Measurements from ENCODE around the gene PITPNC1. TPM values are rescaled to one million over a fixed set of nuclear protein-coding genes. Genes with fewer than 3 reads are reported as not detected.

The PITPNC1 gene
- total and polyA plus RNA-seq, 8 donors: 9.7 to 21.9 (median 11.3) TPM

GRCh38 chr17:67546578-67547527, 169.8 kb downstream of the PITPNC1 start:
- peak overlapping the region in 1 of 2 donors; percentile 28 for H3K27ac ChIP-seq
- DNase-seq (peak in 2 of 4 donors; percentile 40 to 68), ATAC-seq (peak; percentile 71)

GRCh38 chr17:67548693-67549092, 171.6 kb downstream of the PITPNC1 start:
- no peak for DNase-seq
- intact Hi-C loops (cut with DNase I): no loop called here
- no peak for ATAC-seq
- no peak overlapping the region for H3K27ac ChIP-seq
- peaks cover 0 to 43% of the 10 kb centered on the region in 2 donors for H3K4me1 ChIP-seq
- H3K9me3 ChIP-seq: no peaks in the 10 kb centered on the region
- TF ChIP-seq CTCF (IDR thresholded peaks at IDR 0.05): no peak
- no peaks in the 10 kb centered on the region for H3K36me3 ChIP-seq
- H3K27me3 ChIP-seq: no peaks in the 10 kb centered on the region
- no peak overlapping the region for H3K4me3 ChIP-seq

More at GRCh38 chr17:67546578-67547527, 169.8 kb downstream of the PITPNC1 start:
- intact Hi-C loops (cut with DNase I): no loop called here
- Histone ChIP-seq H3K36me3 (no peaks in the 10 kb centered on the region), H3K9me3 (no peaks in the 10 kb centered on the region), H3K4me1 (peaks cover 0 to 43% of the 10 kb centered on the region in 2 donors), H3K4me3 (no peak overlapping the region), H3K27me3 (no peaks in the 10 kb centered on the region)
- TF ChIP-seq CTCF (IDR thresholded peaks at IDR 0.05): no peak

- H3K27me3 ChIP-seq: no peaks in the 10 kb centered on the region
- H3K9me3 ChIP-seq: no peaks in the 10 kb centered on the region
- H3K36me3 ChIP-seq: no peaks in the 10 kb centered on the region
- intact Hi-C loops (cut with DNase I): no loop called here
- DNase-seq: no peak
- peak; percentile 32 for ATAC-seq
- H3K27ac ChIP-seq: no peak overlapping the region
- TF ChIP-seq CTCF (IDR thresholded peaks at IDR 0.05): no peak
- no peak overlapping the region for H3K4me3 ChIP-seq
- peaks cover 0 to 43% of the 10 kb centered on the region in 2 donors for H3K4me1 ChIP-seq
These were observed 172.7 kb downstream of the PITPNC1 start for GRCh38 chr17:67549820-67550219.

GRCh38 chr17:67554634-67555033, 177.6 kb downstream of the PITPNC1 start:
- H3K4me1 ChIP-seq: peaks cover 0 to 11% of the 10 kb centered on the region in 2 donors
- TF ChIP-seq CTCF (IDR thresholded peaks at IDR 0.05): no peak
- no peaks in the 10 kb centered on the region for H3K9me3 ChIP-seq
- H3K27me3 ChIP-seq: no peaks in the 10 kb centered on the region
- ATAC-seq: no peak
- H3K36me3 ChIP-seq: no peaks in the 10 kb centered on the region
- H3K4me3 ChIP-seq: no peak overlapping the region
- intact Hi-C loops (cut with DNase I): no loop called here
- no peak overlapping the region for H3K27ac ChIP-seq
- no peak for DNase-seq

GRCh38 chr17:67555855-67556254, 178.8 kb downstream of the PITPNC1 start:
- no peak for ATAC-seq
- TF ChIP-seq CTCF (IDR thresholded peaks at IDR 0.05): no peak

More at GRCh38 chr17:67555855-67556254, 178.8 kb downstream of the PITPNC1 start:
- Histone ChIP-seq H3K27ac (no peak overlapping the region), H3K9me3 (no peaks in the 10 kb centered on the region), H3K4me3 (no peak overlapping the region), H3K36me3 (no peaks in the 10 kb centered on the region), H3K27me3 (no peaks in the 10 kb centered on the region), H3K4me1 (no peaks in the 10 kb centered on the region)
- intact Hi-C loops (cut with DNase I): no loop called here
- no peak for DNase-seq
